Pancreas (tissue), 10 donors: ENCODE data around the gene RAB1B. TPM values are rescaled to one million over a fixed set of nuclear protein-coding genes. Genes with fewer than 3 reads are reported as not detected.

Experiments used
- ATAC-seq, 4 donors: fragments of 200-7000 bp; cut with Tn5 transposase; one replicate each; pipeline versions ENCODE4 v1.8.0 to v1.9.1; 2020; ENCODE audit warnings: mild to moderate bottlenecking in 4 of 4, moderate library complexity in 4 of 4
- DNase-seq, 6 donors: peaks; one replicate each; pipeline ENCODE4 v3.0.0-alpha.2; 2020
- FAIRE-seq: peaks from 2 replicates; lab custom pipeline; 2012; peaks lifted over from hg19 to GRCh38; lab: Jason Lieb, UNC
- H3K27ac ChIP-seq, 4 donors: fragments of 200-600 bp; sonication (generic); 1 replicate in 3 of 4; 2 replicates in 1 of 4; pipeline versions ENCODE4 v1.5.0 to v1.8.0; 2020
- H3K27me3 ChIP-seq, 4 donors: fragments of 200-600 bp; one replicate each; pipeline ENCODE4 v1.8.0; 2021
- H3K36me3 ChIP-seq, 3 donors: fragments of 200-600 bp; sonication (generic) in 1 of 3; one replicate each; pipeline versions ENCODE4 v1.5.0 to v1.8.0; 2020 to 2021
- H3K4me1 ChIP-seq, 3 donors: fragments of 200-600 bp; one replicate each; pipeline ENCODE4 v1.8.0; 2021
- H3K4me3 ChIP-seq, 4 donors: fragments of 200-600 bp; sonication (generic) in 2 of 4; one replicate each; pipeline versions ENCODE4 v1.5.0 to v1.8.0; 2020 to 2021
- H3K9me3 ChIP-seq, 4 donors: fragments of 200-600 bp; one replicate each; pipeline ENCODE4 v1.8.0; 2021
- whole genome bisulfite sequencing, 2 donors: extraction: QIAGEN DNeasy Blood & Tissue Kit; methylation state at CpG; one replicate each; pipeline ENCODE4 v1.1.7; 2013; 5-methylcytosine and 5-hydroxymethylcytosine counted together
- intact Hi-C, 3 donors: fragments of 100-400 bp; cut with DNase I; formaldehyde crosslinking; loops; one replicate each; pipeline versions ENCODE4 v1.11.1 to v1.14.2; 2022
- polyA plus RNA-seq, 2 donors: library from polyadenylated mRNA; stranded (reverse); fragments of 200-250 nt; gene quantifications; one replicate each; pipeline ENCODE4 v1.2.3, GENCODE V29; 2013
- total RNA-seq, 6 donors: library from RNA; stranded (reverse); fragmentation: NEBNext Ultra II Directional in 4 of 6; extraction: Animal tissue kit (Norgen Biotek cat#: 25700) in 4 of 6; gene quantifications; one replicate each; pipeline versions ENCODE4 v1.2.1 to v1.2.4, GENCODE V29; 2021 to 2023
- TF ChIP-seq, protein P1 (sequence below), 4 donors: fragments of 200-600 bp; sonication (generic) in 3 of 4; IDR thresholded peaks; one replicate each; pipeline versions ENCODE4 v1.5.0 to v1.8.0; 2021; ENCODE audit warnings: antibody characterized with exemption in 4 of 4
- donor health status: healthy with polysubstance abuse.
- donor health status: DM: no; HTN: no; CAD: no; lungs with moderate emphysema.
- donor health status: DM: no; HTN: no; CAD: no.
- donor health status: control.
- donor health status: control.
- donor health status: Bipolar disorder and iron deficiency.
- donor health status: DM: yes; HTN: yes; CAD: no.
- donor health status: DM: no; HTN: no; CAD: no.
- donor health status: DM: no; HTN: no; CAD: no.
- donor health status: DM: yes; HTN: yes; CAD: no.

RAB1B gene
- total and polyA plus RNA-seq, 8 donors: 36.8 to 96.2 (median 55.1) TPM

DNA sequence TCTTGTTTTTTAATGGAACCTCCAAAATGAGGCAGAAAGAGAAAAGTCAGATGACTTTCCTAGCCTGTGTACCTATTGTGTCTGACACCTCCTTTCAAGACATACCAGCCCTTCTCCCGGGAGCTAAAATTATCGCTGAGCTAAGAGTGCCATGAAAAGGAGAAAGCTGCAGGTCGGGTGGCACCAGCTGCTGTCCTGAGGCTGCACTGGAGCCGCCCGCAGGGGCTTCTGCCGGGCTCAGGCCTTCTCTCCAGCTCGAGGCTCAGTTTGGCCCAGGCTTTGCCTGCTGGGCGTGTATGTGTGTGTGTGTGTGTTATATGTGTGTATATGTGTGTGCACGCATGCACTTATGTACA is 27.7 kb upstream of the RAB1B start:
- Histone ChIP-seq H3K4me3 (no peak overlapping the region), H3K4me1 (no peaks in the 10 kb centered on the region), H3K27me3 (no peaks in the 10 kb centered on the region), H3K27ac (no peak overlapping the region), H3K9me3 (no peaks in the 10 kb centered on the region), H3K36me3 (peaks cover 0 to 27% (median 7%) of the 10 kb centered on the region in 3 donors)
- DNase-seq (no peak), ATAC-seq (no peak), FAIRE-seq (no peak)
- TF ChIP-seq, protein P1, sequence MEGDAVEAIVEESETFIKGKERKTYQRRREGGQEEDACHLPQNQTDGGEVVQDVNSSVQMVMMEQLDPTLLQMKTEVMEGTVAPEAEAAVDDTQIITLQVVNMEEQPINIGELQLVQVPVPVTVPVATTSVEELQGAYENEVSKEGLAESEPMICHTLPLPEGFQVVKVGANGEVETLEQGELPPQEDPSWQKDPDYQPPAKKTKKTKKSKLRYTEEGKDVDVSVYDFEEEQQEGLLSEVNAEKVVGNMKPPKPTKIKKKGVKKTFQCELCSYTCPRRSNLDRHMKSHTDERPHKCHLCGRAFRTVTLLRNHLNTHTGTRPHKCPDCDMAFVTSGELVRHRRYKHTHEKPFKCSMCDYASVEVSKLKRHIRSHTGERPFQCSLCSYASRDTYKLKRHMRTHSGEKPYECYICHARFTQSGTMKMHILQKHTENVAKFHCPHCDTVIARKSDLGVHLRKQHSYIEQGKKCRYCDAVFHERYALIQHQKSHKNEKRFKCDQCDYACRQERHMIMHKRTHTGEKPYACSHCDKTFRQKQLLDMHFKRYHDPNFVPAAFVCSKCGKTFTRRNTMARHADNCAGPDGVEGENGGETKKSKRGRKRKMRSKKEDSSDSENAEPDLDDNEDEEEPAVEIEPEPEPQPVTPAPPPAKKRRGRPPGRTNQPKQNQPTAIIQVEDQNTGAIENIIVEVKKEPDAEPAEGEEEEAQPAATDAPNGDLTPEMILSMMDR (IDR thresholded peaks at IDR 0.05): no peak
- WGBS, 2 donors: 93 to 94% methylated on average over 9 of the region's 9 CpGs
- intact Hi-C loops: no loop called here

DNA sequence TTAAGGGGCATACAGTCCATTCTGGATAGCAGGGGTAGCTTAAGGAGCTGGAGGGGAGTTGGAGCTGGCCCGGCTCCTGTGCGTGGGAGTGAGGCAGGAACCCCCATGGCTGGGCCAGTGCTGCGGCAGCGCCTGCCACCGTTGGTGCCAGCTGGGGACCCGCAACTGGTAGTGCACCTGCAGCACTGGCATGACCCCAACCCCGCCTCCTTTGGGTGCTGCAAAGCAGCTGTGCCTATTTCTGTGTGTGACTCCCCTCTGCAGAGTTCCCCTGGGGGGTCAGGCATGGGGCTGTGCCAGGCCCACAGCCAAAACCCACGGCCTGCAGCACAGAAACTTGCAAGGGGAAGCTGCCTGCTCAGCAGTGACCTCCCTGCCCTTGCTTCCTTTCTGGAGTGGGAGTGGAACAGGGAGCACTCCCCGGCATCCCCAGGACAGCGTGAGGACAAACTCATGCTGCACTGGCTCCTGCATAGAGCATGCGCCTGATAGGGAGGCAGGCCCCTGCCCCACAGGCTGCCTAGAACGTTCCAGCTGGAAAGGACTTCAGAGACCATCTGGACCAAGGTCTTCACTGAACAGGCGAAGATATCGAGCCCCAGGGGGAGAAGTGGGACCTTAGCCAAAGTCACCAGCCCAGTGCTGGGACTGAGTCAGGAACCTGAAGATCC is 26.2 kb upstream of the RAB1B start:
- no peak overlapping the region for H3K4me3 ChIP-seq
- no peak for DNase-seq
- no peaks in the 10 kb centered on the region for H3K9me3 ChIP-seq
- FAIRE-seq: no peak
- TF ChIP-seq, protein P1 (IDR thresholded peaks at IDR 0.05): no peak
- peak in 1 of 4 donors; percentile 6 for ATAC-seq
- 67 to 72% methylated on average over 14 of the region's 14 CpGs for WGBS, 2 donors
- no peak overlapping the region for H3K27ac ChIP-seq
- intact Hi-C loops: no loop called here
- no peaks in the 10 kb centered on the region for H3K4me1 ChIP-seq
- peaks cover 0 to 26% (median 7%) of the 10 kb centered on the region in 3 donors for H3K36me3 ChIP-seq
- H3K27me3 ChIP-seq: no peaks in the 10 kb centered on the region

DNA sequence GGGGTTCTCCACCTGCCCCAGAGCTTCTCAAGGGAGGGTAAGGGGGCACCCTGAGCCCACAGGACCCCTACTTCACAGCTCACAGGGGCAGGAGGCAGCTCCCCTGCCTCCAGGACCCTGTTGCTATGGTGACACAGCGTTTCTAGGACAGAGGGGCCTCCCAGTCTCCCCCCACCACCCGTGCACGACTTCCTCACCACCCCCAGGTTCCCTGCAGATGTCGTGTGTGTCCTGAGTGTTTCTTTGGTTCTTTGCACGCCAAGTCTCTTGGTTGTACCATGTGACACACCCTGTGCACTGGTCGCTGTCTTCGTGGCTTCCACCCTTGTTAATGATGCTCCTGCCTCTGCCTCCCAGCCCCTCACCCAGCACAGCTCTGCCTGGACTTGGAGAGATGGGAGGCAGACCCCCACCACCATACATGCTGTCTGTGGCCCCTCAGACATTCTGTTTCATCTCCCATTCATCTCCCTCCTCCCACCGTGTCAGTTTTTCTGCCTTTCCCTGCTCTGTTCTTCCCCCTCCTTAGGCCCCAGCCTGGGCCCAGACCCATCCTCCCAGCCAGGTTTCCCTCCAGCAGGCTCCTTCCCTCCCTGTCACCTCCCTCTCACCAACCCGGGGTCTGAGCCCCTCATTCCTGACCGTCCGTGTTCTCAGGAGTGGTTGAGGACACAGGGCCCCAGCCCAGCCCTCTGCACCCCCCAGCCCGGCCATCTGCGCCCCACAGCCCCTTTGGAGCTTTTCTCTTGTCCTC is 24.5 kb upstream of the RAB1B start:
- Histone ChIP-seq H3K36me3 (peaks cover 0 to 21% (median 3%) of the 10 kb centered on the region in 3 donors), H3K27me3 (no peaks in the 10 kb centered on the region), H3K27ac (no peak overlapping the region), H3K4me1 (no peaks in the 10 kb centered on the region), H3K9me3 (no peaks in the 10 kb centered on the region), H3K4me3 (no peak overlapping the region)
- TF ChIP-seq, protein P1 (IDR thresholded peaks at IDR 0.05): no peak
- no peak for ATAC-seq
- 83% methylated on average over 13 of the region's 13 CpGs for WGBS, 2 donors
- DNase-seq: no peak
- no peak for FAIRE-seq
- intact Hi-C loops: no loop called here

DNA sequence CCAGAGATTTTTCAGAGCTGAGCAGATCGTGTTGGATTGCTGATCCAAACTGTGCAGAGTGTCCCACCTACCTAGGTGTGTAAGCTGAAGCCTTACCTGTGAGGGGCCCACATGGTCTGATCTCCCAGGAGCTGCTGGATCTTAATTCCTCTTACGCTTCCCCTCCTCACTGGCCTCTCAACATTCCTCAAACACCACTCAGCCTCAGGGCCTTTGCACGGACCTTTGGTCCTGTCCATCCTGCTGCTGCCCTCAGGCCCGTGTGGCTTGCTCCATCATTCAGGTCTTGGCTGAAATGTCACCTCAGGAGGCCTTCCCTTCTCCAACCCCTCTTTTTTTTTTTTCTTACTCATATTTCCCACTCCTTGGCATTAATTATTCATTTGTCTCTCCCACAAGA is 21.1 kb upstream of the RAB1B start:
- FAIRE-seq (no peak), ATAC-seq (no peak), DNase-seq (no peak)
- intact Hi-C loops: no loop called here
- no peaks in the 10 kb centered on the region for H3K9me3 ChIP-seq
- no peaks in the 10 kb centered on the region for H3K27me3 ChIP-seq
- TF ChIP-seq, protein P1 (IDR thresholded peaks at IDR 0.05): no peak
- H3K4me3 ChIP-seq: no peak overlapping the region
- no peak overlapping the region for H3K27ac ChIP-seq
- 91 to 98% methylated on average over 4 of the region's 4 CpGs for WGBS, 2 donors
- H3K4me1 ChIP-seq: no peaks in the 10 kb centered on the region
- H3K36me3 ChIP-seq: peaks cover 0 to 2% (median 0%) of the 10 kb centered on the region in 3 donors

DNA sequence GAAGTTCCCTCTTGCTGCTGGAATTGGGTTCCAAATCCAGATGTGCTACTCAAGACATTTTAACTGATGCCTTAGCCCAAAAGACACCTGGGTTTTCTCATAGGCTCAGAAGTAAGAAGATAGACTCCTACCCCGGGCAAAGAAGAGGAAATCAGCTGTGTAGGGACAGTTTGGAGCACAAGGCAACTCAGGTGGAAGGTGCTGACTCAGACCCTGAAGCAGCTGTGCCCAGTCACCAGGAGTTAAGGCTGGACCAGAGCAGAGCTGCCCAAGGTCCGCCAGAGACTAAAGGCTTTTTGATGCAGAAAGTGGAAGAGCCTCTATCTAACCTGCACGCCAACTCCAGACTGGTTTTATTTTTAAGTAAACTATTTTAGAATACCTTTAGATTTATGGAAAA is 20.6 kb upstream of the RAB1B start:
- Histone ChIP-seq H3K36me3 (no peaks in the 10 kb centered on the region), H3K9me3 (no peaks in the 10 kb centered on the region), H3K4me3 (no peak overlapping the region), H3K27ac (no peak overlapping the region), H3K27me3 (no peaks in the 10 kb centered on the region), H3K4me1 (no peaks in the 10 kb centered on the region)
- WGBS, 2 donors: 82 to 85% methylated on average over 3 of the region's 3 CpGs
- no peak for DNase-seq
- intact Hi-C loops: no loop called here
- TF ChIP-seq, protein P1 (IDR thresholded peaks at IDR 0.05): no peak
- ATAC-seq: peak in 1 of 4 donors; percentile 41
- no peak for FAIRE-seq
